ENCODE results near the gene KRTAP13-1.

KRTAP13-1 gene

DNA sequence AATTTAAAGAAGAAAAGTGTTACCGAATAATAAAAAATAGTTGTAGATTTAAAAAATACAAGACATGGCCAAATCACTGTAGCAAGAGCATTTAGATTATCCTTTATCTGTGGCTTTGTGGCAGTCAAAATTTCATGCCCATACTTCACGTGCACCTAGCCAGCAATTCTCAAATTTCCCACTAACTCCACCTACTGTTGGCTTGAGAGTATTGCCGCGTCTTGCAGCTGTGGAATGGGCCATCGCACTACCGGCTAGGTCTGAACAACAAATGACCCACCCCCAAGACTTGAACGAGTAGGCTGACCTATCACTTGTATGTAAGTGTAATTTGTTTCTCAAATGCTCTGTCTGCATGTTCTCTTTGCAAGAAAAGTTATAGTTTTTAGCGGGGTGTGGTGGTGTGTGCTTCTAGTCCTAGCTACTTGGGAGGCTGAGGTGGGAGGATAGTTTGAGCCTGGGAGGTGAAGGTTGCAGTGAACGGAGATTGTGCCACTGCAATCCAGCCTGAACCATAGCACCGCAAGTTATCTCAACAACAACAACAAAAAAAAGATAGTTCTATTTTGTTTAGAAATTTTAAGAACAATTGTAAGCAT, 38.3 kb downstream of the KRTAP13-1 start:
- H3K4me1 Mint-ChIP-seq = no peaks in the 10 kb centered on the region
- H3K27me3 Mint-ChIP-seq = peaks cover 5% of the 10 kb centered on the region
- no peak overlapping the region for H3K27ac Mint-ChIP-seq
- no peaks in the 10 kb centered on the region for H3K9me3 Mint-ChIP-seq
- no peak overlapping the region for H3K4me3 Mint-ChIP-seq
- H3K36me3 Mint-ChIP-seq = no peaks in the 10 kb centered on the region
- DNase-seq = peak; percentile 23
- CTCF ChIA-PET = interaction anchor here (0.6 to 1.3 kb wide), 3 partner anchors 22 to 1344 kb away, joined by 3 to 4 read pairs (median 3); no protein-coding TSS in a partner anchor

- Mint-ChIP-seq H3K4me3 (no peak overlapping the region), H3K4me1 (no peaks in the 10 kb centered on the region), H3K36me3 (no peaks in the 10 kb centered on the region), H3K9me3 (no peaks in the 10 kb centered on the region), H3K27me3 (no peaks in the 10 kb centered on the region), H3K27ac (no peak overlapping the region)
- CTCF ChIA-PET = no interaction called here
- no peak for DNase-seq
Measured at GRCh38 chr21:30437010-30437565, 41.3 kb downstream of the KRTAP13-1 start.

DNA sequence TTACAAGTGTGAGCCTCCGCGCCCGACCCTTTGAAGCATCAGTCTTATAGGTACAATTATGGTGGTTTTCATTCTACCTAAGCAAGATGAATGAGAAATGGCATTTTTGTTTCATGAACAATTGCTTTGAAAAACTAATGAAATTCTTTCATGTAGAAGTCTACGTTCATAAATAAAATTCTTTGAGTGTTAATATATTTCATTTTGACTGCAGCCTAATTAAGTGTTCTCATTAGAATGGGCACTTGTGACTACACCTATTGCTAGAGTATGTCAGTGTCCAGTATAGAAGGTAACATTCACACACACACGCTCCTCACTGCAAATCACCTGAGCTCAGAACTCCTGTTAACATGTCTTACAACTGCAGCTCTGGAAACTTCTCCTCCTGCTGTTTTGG, 44.1 kb downstream of the KRTAP13-1 start, which contains the start of gene KRTAP15-1:
Gene KRTAP15-1 (plus strand): TSS at position 301 of the 400 bp plus-strand sequence. CDS start 53 bp downstream, at position 354.
- Mint-ChIP-seq H3K36me3 (no peaks in the 10 kb centered on the region), H3K4me3 (no peak within 1 kb of the TSS), H3K4me1 (no peaks in the 10 kb centered on the region), H3K9me3 (no peaks in the 10 kb centered on the region), H3K27ac (no peak within 1 kb of the TSS), H3K27me3 (no peaks in the 10 kb centered on the region)
- DNase-seq = no peak
- CTCF ChIA-PET = no interaction called here

GRCh38 chr21:30443226-30443625, 47.4 kb downstream of the KRTAP13-1 start:
- no peaks in the 10 kb centered on the region for H3K9me3 Mint-ChIP-seq
- no peak overlapping the region for H3K4me3 Mint-ChIP-seq
- CTCF ChIA-PET = no interaction called here
- H3K36me3 Mint-ChIP-seq = no peaks in the 10 kb centered on the region
- peaks cover 2% of the 10 kb centered on the region for H3K4me1 Mint-ChIP-seq
- H3K27me3 Mint-ChIP-seq = no peaks in the 10 kb centered on the region
- DNase-seq = no peak
- H3K27ac Mint-ChIP-seq = no peak overlapping the region

DNA sequence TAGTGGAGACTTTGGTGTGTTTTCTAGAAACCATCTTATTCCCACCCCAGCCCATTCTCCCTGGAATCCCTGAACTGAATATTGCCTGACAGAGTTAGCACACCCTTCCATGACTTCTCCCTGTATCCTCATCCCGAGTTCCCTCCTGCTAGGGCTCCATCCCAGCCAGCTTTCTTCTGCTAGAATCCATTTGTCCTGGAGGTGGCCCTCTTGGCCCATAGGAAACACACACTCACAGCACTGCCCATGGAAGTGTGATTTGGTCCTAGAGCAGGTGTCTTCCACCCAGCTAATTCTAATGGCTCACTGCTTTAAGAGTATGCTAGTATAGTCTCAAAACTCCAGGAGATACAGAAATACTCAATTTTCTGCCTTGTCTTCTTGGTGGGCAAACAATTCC, 48.4 kb downstream of the KRTAP13-1 start:
- H3K4me1 Mint-ChIP-seq = peaks cover 2% of the 10 kb centered on the region
- no peaks in the 10 kb centered on the region for H3K9me3 Mint-ChIP-seq
- no peaks in the 10 kb centered on the region for H3K27me3 Mint-ChIP-seq
- CTCF ChIA-PET = no interaction called here
- DNase-seq = no peak
- no peak overlapping the region for H3K27ac Mint-ChIP-seq
- H3K4me3 Mint-ChIP-seq = no peak overlapping the region
- H3K36me3 Mint-ChIP-seq = no peaks in the 10 kb centered on the region

All from activated naive CD4-positive, alpha-beta T cell treated with anti-CD3 and anti-CD28 coated beads, Interleukin-2, amount 10 ng/mL, durations not matched to agents 7 days and 5 days (primary cell).